Psoas muscle (tissue), 8 donors: ENCODE data around the gene GET4. TPM values are rescaled to one million over a fixed set of nuclear protein-coding genes. Genes with fewer than 3 reads are reported as not detected.

Experiments used
- ATAC-seq, 4 donors: fragments of 200-7000 bp; cut with Tn5 transposase; one replicate each; pipeline ENCODE4 v1.9.1; 2020; ENCODE audit warnings: moderate library complexity in 3 of 4, mild to moderate bottlenecking in 2 of 4
- DNase-seq, 2 donors: peaks; one replicate each; pipeline ENCODE4 v3.0.0-alpha.2; 2020
- H3K27ac ChIP-seq: fragments of 200-600 bp; one replicate; pipeline ENCODE4 v1.8.0; 2022
- H3K27me3 ChIP-seq, 3 donors: fragments of 200-600 bp in 1 of 3; one replicate each; pipeline versions ENCODE4 v1.6.1 to v1.8.0; 2013 to 2022; ENCODE audit warnings: low read length in 2 of 3, mild to moderate bottlenecking in 2 of 3, moderate library complexity in 1 of 3; ENCODE audit not compliant: insufficient read depth in 3 of 3
- H3K36me3 ChIP-seq, 2 donors: fragments of 200-600 bp in 1 of 2; one replicate each; pipeline versions ENCODE4 v1.6.1 to v1.8.0; 2013 to 2022; ENCODE audit warnings: low read depth in 1 of 2, mild to moderate bottlenecking in 1 of 2, moderate library complexity in 1 of 2; ENCODE audit not compliant: insufficient read depth in 1 of 2
- H3K4me1 ChIP-seq: fragments of 200-600 bp; one replicate; pipeline ENCODE4 v1.8.0; 2022
- H3K4me3 ChIP-seq: fragments of 200-600 bp; one replicate; pipeline ENCODE4 v1.8.0; 2022; ENCODE audit warnings: mild to moderate bottlenecking
- H3K9me3 ChIP-seq: fragments of 200-600 bp; one replicate; pipeline ENCODE4 v1.8.0; 2022
- CTCF ChIP-seq: fragments of 200-600 bp; IDR thresholded peaks from one replicate; pipeline ENCODE4 v1.8.0; 2022; ENCODE audit warnings: antibody characterized with exemption
- WGBS, 3 donors: extraction: QIAGEN DNeasy Blood & Tissue Kit; methylation state at CpG; one replicate each; pipeline versions ENCODE4 v1.1.6 to v1.1.7; 2013; 5-methylcytosine and 5-hydroxymethylcytosine counted together
- intact Hi-C, 2 donors: fragments of 100-400 bp; cut with DNase I; formaldehyde crosslinking; loops; one replicate each; pipeline versions ENCODE4 v1.11.0 to v1.14.2; 2022
- polyA plus RNA-seq, 3 donors: library from polyadenylated mRNA; stranded (reverse); fragments of 200-250 nt; gene quantifications; one replicate each; pipeline ENCODE4 v1.2.3, GENCODE V29; 2013
- total RNA-seq, 4 donors: library from RNA; stranded (reverse); fragmentation: NEBNext Ultra II Directional in 2 of 4; extraction: Animal tissue kit (Norgen Biotek cat#: 25700) in 2 of 4; gene quantifications; one replicate each; pipeline versions ENCODE4 v1.2.1 to v1.2.4, GENCODE V29; 2021 to 2023
- donor health status: healthy with polysubstance abuse.
- donor health status: DM: no; HTN: no; CAD: no; lungs with moderate emphysema.
- donor health status: Bipolar disorder and iron deficiency.
- donor health status: healthy.
- donor health status: DM: yes; HTN: yes; CAD: no.
- donor health status: DM: no; HTN: no; CAD: no.
- donor health status: DM: no; HTN: no; CAD: no.
- donor health status: DM: yes; HTN: yes; CAD: no.

GET4 gene
- total and polyA plus RNA-seq, 7 donors: 27.3 to 51.1 (median 36.8) TPM

- WGBS, 3 donors: 85 to 89% (median 86%) methylated on average over 32 of the region's 32 CpGs
- peaks cover 4% of the 10 kb centered on the region for H3K4me1 ChIP-seq
- H3K27ac ChIP-seq: no peak overlapping the region
- intact Hi-C loops: no loop called here
- TF ChIP-seq CTCF: no peak
- no peak for DNase-seq
- peaks cover 9 to 100% of the 10 kb centered on the region in 2 donors for H3K36me3 ChIP-seq
- no peaks in the 10 kb centered on the region for H3K27me3 ChIP-seq
- no peaks in the 10 kb centered on the region for H3K9me3 ChIP-seq
- ATAC-seq: no peak
- H3K4me3 ChIP-seq: no peak overlapping the region
Observed at GRCh38 chr7:854118-854775, 22.1 kb upstream of the GET4 start.

GRCh38 chr7:855686-856369 lies 20.5 kb upstream of the GET4 start:
- Histone ChIP-seq H3K27me3 (no peaks in the 10 kb centered on the region), H3K4me3 (no peak overlapping the region), H3K36me3 (peaks cover 12 to 100% of the 10 kb centered on the region in 2 donors), H3K4me1 (peaks cover 4% of the 10 kb centered on the region), H3K27ac (no peak overlapping the region), H3K9me3 (no peaks in the 10 kb centered on the region)
- no peak for TF ChIP-seq CTCF
- intact Hi-C loops: no loop called here
- DNase-seq (no peak), ATAC-seq (no peak)
- WGBS, 3 donors: 91 to 94% (median 91%) methylated on average over 18 to 29 of the region's 29 CpGs

GRCh38 chr7:856444-857095 lies 19.8 kb upstream of the GET4 start:
- ATAC-seq (no peak), DNase-seq (no peak)

GRCh38 chr7:857661-858060 lies 18.7 kb upstream of the GET4 start:
- Histone ChIP-seq H3K4me1 (no peaks in the 10 kb centered on the region), H3K4me3 (no peak overlapping the region), H3K27me3 (no peaks in the 10 kb centered on the region), H3K27ac (peak overlapping the region; percentile 54), H3K9me3 (no peaks in the 10 kb centered on the region), H3K36me3 (peaks cover 11 to 100% of the 10 kb centered on the region in 2 donors)
- no peak for TF ChIP-seq CTCF
- DNase-seq: peak in 1 of 2 donors; percentile 68
- intact Hi-C loops: no loop called here
- WGBS, 3 donors: 30 to 63% (median 49%) methylated on average over 9 of the region's 9 CpGs
- ATAC-seq: peak; percentile 82 to 88 (median 86)

More at GRCh38 chr7:856444-857095, 19.8 kb upstream of the GET4 start:
- Histone ChIP-seq H3K4me1 (peaks cover 2% of the 10 kb centered on the region), H3K27ac (no peak overlapping the region), H3K4me3 (no peak overlapping the region), H3K9me3 (no peaks in the 10 kb centered on the region), H3K27me3 (no peaks in the 10 kb centered on the region), H3K36me3 (peaks cover 14 to 100% of the 10 kb centered on the region in 2 donors)
- 79 to 85% (median 84%) methylated on average over 28 to 30 of the region's 30 CpGs for WGBS, 3 donors
- TF ChIP-seq CTCF: no peak
- intact Hi-C loops: no loop called here
